Measurements from ENCODE around the gene FDX2.

DNA sequence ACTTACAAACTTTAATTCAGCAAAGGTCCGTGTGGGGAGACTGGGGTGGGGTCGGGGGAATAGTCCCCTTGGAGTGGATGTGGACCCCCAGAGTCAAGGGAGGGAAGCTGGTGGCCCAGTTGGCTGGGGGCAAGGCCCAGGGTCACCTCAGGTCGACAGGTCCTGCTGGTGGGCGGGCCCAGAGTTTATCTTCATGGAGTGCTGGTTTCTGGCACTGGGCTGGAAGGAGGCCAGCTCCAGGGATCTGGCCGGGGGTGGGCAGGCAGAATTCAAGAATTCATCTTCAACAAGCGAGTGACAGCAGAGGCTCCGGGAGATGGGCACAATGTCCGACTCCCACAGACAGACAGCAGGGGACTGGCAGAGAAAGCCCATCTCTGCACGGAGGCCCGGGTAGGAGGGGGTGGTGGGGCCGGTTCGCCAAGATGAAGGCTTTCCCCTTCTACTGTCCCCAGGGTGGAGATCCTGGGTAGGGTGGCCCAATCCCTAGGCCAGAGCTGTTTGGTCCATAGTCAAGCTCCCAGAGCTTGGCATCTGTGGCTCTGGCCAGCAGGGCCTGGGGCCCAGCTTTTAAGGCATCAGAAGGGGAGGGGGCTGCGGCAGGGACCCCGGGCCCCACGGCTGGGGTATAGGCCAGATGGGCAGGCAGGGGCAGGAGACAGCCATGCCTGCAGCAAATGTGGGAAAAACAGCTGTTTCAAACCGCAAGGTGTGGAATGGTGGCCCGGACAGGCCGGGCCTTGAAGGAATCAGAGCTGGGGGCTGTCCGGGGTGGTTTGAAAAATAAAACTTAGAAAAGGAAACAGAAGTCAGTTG, 622 bp upstream of the FDX2 start:
- TF ChIP-seq, protein P1, sequence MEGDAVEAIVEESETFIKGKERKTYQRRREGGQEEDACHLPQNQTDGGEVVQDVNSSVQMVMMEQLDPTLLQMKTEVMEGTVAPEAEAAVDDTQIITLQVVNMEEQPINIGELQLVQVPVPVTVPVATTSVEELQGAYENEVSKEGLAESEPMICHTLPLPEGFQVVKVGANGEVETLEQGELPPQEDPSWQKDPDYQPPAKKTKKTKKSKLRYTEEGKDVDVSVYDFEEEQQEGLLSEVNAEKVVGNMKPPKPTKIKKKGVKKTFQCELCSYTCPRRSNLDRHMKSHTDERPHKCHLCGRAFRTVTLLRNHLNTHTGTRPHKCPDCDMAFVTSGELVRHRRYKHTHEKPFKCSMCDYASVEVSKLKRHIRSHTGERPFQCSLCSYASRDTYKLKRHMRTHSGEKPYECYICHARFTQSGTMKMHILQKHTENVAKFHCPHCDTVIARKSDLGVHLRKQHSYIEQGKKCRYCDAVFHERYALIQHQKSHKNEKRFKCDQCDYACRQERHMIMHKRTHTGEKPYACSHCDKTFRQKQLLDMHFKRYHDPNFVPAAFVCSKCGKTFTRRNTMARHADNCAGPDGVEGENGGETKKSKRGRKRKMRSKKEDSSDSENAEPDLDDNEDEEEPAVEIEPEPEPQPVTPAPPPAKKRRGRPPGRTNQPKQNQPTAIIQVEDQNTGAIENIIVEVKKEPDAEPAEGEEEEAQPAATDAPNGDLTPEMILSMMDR (conservative IDR thresholded peaks at IDR 0.05 in 1 of 2, IDR thresholded peaks at IDR 0.05 in 1 of 2; ENCODE audit: low read depth in 1 of 2, low read length in 2 of 2), result no peak
- no peak for TF ChIP-seq EZH2 (IDR thresholded peaks at IDR 0.05; ENCODE audit: low read length, missing control alignments)
